D721Med (cell line): ENCODE measurements around the gene EMC10.

Experiments used
- DNase-seq: peaks from one replicate; pipeline ENCODE4 v3.0.0; 2011; ENCODE audit warnings: low spot score; ENCODE audit not compliant: insufficient read length
- FAIRE-seq: peaks from 2 replicates; lab custom pipeline; 2011; peaks lifted over from hg19 to GRCh38; lab: Jason Lieb, UNC
- TF ChIP-seq, protein P1 (sequence below): IDR thresholded peaks from 2 replicates; pipeline ENCODE4 v1.5.1; 2012; ENCODE audit warnings: mild to moderate bottlenecking, control low read depth; ENCODE audit not compliant: insufficient read depth; ENCODE audit errors: missing control alignments

EMC10 gene

DNA sequence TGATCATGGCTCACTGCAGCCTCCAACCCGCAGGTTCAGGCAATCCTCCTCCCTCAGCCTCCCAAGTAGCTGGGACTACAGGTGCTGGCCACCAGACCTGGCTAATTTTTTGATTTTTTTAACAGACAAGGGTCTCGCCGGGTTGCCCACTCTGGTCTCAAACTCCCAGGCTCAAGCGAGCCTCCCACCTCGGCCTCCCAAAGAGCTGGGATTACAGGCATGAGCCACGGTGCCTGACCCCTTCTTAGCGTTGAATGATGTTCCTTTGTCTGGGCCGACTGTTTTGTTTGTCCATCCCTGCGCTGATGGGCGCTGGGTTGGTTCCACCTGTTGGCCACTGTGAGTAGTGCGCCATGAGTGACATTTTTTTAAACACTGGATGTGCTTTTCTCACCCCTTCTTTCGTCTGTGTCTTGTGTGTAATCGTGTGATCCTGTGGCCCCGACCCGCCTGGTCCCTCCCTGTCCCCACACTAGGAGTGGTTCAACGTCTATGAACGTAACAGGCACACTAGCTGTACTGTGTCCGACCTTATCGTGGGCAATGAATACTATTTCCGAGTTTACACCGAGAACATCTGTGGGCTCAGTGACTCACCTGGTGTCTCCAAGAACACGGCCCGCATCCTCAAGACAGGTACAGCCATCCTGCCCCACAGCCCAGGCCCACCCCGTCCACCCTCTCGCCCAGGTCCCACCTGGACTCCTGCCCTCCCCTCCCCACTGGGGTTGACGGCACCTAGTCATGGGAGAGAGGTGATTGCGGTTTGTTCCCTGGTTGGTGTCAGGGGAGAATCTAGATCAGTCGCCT lies 15.0 kb upstream of the EMC10 start:
- FAIRE-seq (no peak), DNase-seq (peak; percentile 94)
- TF ChIP-seq, protein P1, sequence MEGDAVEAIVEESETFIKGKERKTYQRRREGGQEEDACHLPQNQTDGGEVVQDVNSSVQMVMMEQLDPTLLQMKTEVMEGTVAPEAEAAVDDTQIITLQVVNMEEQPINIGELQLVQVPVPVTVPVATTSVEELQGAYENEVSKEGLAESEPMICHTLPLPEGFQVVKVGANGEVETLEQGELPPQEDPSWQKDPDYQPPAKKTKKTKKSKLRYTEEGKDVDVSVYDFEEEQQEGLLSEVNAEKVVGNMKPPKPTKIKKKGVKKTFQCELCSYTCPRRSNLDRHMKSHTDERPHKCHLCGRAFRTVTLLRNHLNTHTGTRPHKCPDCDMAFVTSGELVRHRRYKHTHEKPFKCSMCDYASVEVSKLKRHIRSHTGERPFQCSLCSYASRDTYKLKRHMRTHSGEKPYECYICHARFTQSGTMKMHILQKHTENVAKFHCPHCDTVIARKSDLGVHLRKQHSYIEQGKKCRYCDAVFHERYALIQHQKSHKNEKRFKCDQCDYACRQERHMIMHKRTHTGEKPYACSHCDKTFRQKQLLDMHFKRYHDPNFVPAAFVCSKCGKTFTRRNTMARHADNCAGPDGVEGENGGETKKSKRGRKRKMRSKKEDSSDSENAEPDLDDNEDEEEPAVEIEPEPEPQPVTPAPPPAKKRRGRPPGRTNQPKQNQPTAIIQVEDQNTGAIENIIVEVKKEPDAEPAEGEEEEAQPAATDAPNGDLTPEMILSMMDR = peak; percentile 72

GRCh38 chr19:50462970-50463369 lies 13.3 kb upstream of the EMC10 start:
- FAIRE-seq = no peak
- TF ChIP-seq, protein P1 = no peak
- DNase-seq = no peak

DNA sequence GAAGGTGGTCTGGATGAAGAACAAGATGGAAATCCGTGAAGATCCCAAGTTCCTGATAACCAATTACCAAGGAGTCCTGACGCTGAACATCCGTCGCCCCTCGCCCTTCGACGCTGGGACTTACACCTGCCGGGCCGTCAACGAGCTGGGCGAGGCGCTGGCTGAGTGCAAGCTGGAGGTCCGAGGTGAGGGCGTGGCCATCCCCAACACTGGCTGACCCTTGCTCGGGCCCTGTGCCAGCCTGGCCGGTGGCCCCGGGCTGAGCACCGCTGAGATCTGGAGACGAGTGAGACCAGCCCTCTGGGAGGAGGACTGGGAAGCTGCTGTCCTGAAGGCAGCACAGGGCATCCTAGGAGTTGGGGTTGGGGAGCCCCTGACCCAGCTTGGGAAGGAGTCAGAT lies 12.0 kb upstream of the EMC10 start:
- TF ChIP-seq, protein P1 = no peak
- no peak for FAIRE-seq
- no peak for DNase-seq

DNA sequence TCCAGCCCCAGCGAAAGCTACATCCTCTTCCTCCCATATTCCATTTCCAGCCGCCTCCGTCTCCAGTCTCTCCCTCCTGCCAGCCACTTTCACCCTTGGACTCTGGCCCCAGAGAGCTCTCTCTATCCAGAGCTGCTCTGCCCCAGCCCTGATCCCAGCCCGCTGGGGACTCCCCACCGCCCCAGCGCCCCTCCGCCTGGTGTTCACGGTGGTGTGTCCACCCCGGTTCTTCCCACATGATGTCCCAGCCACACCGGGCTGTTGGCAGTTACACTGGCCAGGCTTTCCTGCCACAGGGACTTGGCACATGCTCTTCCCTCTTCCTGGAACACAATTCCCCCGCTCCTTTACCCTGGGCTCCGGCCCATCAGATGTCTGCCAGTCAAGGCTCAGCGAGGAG lies 11.3 kb upstream of the EMC10 start:
- no peak for FAIRE-seq
- TF ChIP-seq, protein P1 = no peak

GRCh38 chr19:50465986-50466705 lies 10.2 kb upstream of the EMC10 start:
- TF ChIP-seq, protein P1 = no peak
- FAIRE-seq (no peak), DNase-seq (no peak)

More for the DNA sequence above, 11.3 kb upstream of the EMC10 start:
- DNase-seq = no peak

GRCh38 chr19:50466706-50467039 lies 9.6 kb upstream of the EMC10 start:
- DNase-seq (no peak), FAIRE-seq (no peak)
- TF ChIP-seq, protein P1 = no peak

- FAIRE-seq = no peak
- no peak for DNase-seq
- TF ChIP-seq, protein P1 = no peak
Observed at GRCh38 chr19:50467566-50467965, 8.7 kb upstream of the EMC10 start.
